TTC549 (cell line): ENCODE results near the gene MALL.
"Not testable (repeated sequence)": the region's sequence is repeated elsewhere in the genome, so short reads cannot be mapped to it uniquely, and the experiment has no call there.

ENCODE experiments used
- FAIRE-seq: peaks from 2 replicates; lab custom pipeline; 2012; peaks lifted over from hg19 to GRCh38; lab: Jason Lieb, UNC

The MALL gene

DNA sequence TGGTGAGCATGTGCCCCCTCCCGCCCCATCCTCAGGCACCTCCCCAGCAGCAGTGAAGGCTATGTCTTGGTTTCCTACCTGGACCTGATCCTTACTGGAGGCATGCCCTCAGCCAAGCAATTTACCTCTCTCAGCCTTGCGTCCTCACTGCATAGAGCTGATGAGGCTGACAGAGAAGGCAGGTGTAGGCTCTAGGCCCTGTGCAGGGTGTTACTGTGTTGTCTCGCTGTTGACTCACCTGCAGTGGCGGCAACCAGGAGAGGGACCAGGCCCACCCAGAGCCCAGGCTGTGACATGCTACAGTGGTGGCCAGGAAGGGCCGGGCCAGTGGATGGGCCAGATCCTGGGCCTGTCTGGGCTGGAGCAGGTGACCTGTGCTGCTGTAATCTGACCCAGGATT, 65.9 kb downstream of the MALL start:
- not testable (repeated sequence) for FAIRE-seq

- FAIRE-seq = not testable (repeated sequence)
Measured at GRCh38 chr2:110048255-110049197, 67.1 kb downstream of the MALL start.

DNA sequence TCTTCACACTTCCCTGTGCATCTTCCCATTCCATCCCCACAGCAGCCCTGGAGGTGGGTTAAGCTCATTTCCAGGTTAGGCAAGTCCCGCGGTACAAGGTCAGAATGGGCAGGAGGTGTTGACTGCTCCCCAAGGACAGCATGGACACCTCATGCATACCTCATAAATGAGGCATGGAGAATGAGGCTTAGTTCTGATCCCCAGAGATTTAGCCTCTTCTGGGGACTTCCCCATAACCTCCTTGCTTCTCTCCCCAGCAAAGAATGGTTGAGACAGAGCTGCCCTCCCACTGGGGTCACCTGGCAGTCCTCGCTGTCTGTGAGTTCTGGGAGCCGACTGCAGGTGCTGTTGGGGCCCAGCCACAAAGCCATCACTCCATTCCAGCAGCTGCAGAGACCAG, 68.4 kb downstream of the MALL start:
- FAIRE-seq = not testable (repeated sequence)

DNA sequence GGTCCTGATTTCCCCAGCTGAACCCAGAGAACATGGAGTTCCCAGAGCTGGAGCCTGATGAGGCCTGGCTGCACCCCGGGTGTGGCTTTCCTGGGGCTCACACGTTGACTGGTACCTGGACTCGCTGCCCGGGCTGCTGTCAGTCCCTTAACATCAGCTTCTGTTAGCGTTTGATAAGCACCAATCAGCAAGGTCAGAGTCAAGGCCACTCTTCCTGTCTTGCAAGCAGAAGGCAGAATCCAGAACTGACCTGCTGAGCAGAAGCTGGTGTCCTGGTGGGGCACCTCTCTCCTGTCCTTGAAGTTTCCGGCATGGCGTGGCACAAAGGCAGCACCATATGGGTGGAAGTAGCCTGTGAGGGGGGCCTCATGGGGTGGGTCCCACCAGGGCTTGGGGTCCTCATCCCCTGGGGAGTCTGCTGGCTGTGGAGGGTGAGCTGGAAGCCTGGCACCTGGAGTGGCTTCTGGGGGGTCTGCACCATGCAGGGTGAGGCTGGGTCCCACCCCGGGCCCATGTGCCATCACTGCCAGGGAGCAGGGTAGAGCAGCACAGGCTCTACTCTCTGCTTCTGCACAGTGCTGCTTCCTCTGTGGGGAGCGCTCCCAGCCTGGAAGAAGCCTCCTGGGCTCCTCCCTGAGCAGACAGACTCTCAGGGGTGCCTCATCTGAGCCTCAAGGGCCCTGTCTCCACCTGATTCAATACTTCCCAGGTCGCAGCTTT, 73.5 kb downstream of the MALL start:
- FAIRE-seq = not testable (repeated sequence)

GRCh38 chr2:110037336-110037735, 78.3 kb downstream of the MALL start:
- FAIRE-seq = not testable (repeated sequence)

GRCh38 chr2:110035384-110035783, 80.2 kb downstream of the MALL start:
- FAIRE-seq = not testable (repeated sequence)

- not testable (repeated sequence) for FAIRE-seq
Measured at GRCh38 chr2:110034935-110035334, 80.7 kb downstream of the MALL start.
